Glutamatergic neuron (in vitro differentiated cells): ENCODE measurements around the gene IL36A. TPM values are rescaled to one million over a fixed set of nuclear protein-coding genes. Genes with fewer than 3 reads are reported as not detected.

ENCODE experiments used
- DNase-seq: peaks from one replicate; pipeline ENCODE4 v3.0.0; 2022
- H3K27ac Mint-ChIP-seq: one replicate; pipeline ENCODE4 v1.8.0; 2020; ENCODE audit warnings: mild to moderate bottlenecking, mixed read lengths, inconsistent platforms; ENCODE audit not compliant: unreplicated experiment
- H3K27me3 Mint-ChIP-seq: one replicate; pipeline ENCODE4 v1.8.0; 2020; ENCODE audit warnings: mild to moderate bottlenecking, moderate library complexity, mixed read lengths, inconsistent platforms; ENCODE audit not compliant: unreplicated experiment
- H3K36me3 Mint-ChIP-seq: one replicate; pipeline ENCODE4 v1.8.0; 2020; ENCODE audit warnings: mild to moderate bottlenecking, mixed read lengths, inconsistent platforms; ENCODE audit not compliant: unreplicated experiment
- H3K4me1 Mint-ChIP-seq: one replicate; pipeline ENCODE4 v1.8.0; 2020; ENCODE audit warnings: mild to moderate bottlenecking, low read depth, mixed read lengths, inconsistent platforms; ENCODE audit not compliant: unreplicated experiment
- H3K4me3 Mint-ChIP-seq: one replicate; pipeline ENCODE4 v1.8.0; 2020; ENCODE audit warnings: mild to moderate bottlenecking, mixed read lengths, inconsistent platforms; ENCODE audit not compliant: unreplicated experiment
- H3K9me3 Mint-ChIP-seq: one replicate; pipeline ENCODE4 v1.8.0; 2020; ENCODE audit warnings: mild to moderate bottlenecking, moderate library complexity, mixed read lengths, inconsistent platforms; ENCODE audit not compliant: unreplicated experiment
- total RNA-seq: library from RNA; stranded (reverse); fragmentation: NEBNext Ultra II Directional; extraction: Animal tissue kit (Norgen Biotek cat#: 25700); gene quantifications from one replicate; pipeline ENCODE4 v1.2.1, GENCODE V29; 2021; ENCODE audit not compliant: unreplicated experiment
- TF ChIP-seq, protein P1 (sequence below): fragments of 200-600 bp; sonication (generic); IDR thresholded peaks from one replicate; pipeline ENCODE4 v1.5.0; 2021; ENCODE audit not compliant: partially characterized antibody, unreplicated experiment

Gene IL36A
- total RNA-seq, 1 donor from 2014 or later, result not detected

DNA sequence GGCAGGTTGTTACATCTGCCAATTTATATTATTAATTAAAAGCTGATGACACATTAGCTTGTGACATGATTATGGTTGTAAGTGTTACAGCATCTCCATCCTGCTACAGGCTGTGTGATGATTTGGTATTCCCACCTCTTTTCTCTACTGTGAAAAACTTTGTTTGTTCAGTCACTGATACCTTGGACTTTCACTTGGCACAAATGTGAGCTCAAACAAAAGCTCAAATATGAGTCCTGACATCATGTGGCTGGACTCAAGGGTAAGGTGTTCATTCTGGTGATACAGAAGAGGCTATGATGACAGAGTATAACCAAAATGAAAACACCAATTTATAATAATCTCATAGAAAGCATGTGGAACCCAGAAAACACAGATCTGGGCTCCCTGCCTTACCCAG is 11.4 kb upstream of the IL36A start:
- H3K4me1 Mint-ChIP-seq, result no peaks in the 10 kb centered on the region
- H3K36me3 Mint-ChIP-seq, result no peaks in the 10 kb centered on the region
- peaks cover 4% of the 10 kb centered on the region for H3K9me3 Mint-ChIP-seq

DNA sequence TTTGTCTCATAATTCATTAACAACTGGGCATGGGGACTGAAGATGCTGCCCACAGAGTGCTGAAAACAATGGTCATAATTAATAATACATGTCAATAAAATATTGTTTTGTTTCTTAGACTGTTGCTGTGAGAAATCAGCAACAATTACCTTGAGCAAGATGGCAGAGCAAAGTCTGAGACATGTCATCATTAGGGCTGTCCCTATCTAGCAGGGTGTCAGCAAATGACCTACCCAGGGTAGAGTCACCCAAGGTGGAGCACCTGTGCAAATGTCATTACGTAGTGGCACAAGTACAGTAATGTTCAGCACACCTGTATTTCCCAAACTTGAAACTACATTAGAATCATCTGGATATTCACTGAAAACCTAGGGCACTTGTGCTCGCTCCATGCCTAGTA is 10.6 kb upstream of the IL36A start:
- Mint-ChIP-seq H3K27me3 (no peaks in the 10 kb centered on the region), H3K9me3 (peaks cover 2% of the 10 kb centered on the region)
- TF ChIP-seq, protein P1, sequence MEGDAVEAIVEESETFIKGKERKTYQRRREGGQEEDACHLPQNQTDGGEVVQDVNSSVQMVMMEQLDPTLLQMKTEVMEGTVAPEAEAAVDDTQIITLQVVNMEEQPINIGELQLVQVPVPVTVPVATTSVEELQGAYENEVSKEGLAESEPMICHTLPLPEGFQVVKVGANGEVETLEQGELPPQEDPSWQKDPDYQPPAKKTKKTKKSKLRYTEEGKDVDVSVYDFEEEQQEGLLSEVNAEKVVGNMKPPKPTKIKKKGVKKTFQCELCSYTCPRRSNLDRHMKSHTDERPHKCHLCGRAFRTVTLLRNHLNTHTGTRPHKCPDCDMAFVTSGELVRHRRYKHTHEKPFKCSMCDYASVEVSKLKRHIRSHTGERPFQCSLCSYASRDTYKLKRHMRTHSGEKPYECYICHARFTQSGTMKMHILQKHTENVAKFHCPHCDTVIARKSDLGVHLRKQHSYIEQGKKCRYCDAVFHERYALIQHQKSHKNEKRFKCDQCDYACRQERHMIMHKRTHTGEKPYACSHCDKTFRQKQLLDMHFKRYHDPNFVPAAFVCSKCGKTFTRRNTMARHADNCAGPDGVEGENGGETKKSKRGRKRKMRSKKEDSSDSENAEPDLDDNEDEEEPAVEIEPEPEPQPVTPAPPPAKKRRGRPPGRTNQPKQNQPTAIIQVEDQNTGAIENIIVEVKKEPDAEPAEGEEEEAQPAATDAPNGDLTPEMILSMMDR, result no peak

More for the DNA sequence above, 11.4 kb upstream of the IL36A start:
- Mint-ChIP-seq H3K27ac (no peak overlapping the region), H3K27me3 (no peaks in the 10 kb centered on the region), H3K4me3 (no peak overlapping the region)
- DNase-seq, result no peak
- TF ChIP-seq, protein P1, result no peak

DNA sequence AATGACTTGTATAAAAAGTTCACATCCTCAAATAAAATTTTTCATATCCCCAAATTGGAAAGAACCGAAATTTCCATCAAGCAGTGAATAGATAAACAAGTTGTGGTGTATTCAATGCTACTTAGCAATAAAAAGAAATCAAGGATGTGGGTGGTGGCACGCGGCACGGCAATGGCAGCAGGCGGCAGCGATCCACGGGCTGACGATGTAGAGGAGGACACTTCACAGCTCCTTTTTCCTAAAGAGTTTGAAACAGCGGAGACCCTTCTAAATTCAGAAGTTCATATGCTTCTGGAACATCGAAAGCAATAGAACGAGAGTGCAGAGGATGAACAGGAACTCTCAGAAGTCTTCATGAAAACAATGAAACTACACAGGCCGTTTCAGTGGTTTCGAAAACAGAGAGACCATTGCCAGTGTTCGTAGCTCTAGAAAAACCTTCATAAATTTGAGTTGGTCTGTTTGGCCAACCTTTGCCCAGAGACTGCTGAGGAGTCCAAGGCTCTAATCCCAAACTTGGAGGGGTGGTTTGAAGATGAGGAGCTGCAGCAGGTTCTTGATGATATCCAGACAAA is 9.8 kb upstream of the IL36A start:
- Mint-ChIP-seq H3K4me1 (no peaks in the 10 kb centered on the region), H3K27ac (no peak overlapping the region), H3K36me3 (peaks cover 5% of the 10 kb centered on the region), H3K9me3 (peaks cover 2% of the 10 kb centered on the region), H3K4me3 (no peak overlapping the region), H3K27me3 (no peaks in the 10 kb centered on the region)
- DNase-seq, result no peak
- TF ChIP-seq, protein P1, result no peak

More for the DNA sequence above, 10.6 kb upstream of the IL36A start:
- Mint-ChIP-seq H3K4me3 (no peak overlapping the region), H3K27ac (no peak overlapping the region), H3K4me1 (no peaks in the 10 kb centered on the region), H3K36me3 (peaks cover 4% of the 10 kb centered on the region)
- DNase-seq, result no peak

DNA sequence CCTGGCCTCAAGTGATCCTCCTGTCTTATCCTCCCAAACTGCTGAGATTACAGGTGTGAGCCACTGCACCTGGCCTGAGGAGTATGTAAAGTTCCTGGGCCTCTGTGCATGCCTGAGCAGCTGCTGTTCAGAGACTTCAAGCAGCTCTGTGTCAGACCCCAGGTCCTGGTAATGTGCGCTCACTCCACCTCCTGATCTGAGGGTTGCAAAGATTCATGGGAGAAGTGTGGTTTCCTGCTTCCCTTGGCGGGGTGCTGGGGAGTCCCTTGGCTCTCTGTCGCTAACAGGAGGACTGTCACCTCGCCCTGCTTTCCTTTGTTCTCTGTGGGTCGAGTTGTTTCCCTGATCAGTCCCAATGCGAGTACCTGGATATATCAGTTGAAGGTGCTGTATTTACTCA is 8.6 kb upstream of the IL36A start:
- H3K9me3 Mint-ChIP-seq, result peaks cover 11% of the 10 kb centered on the region
- TF ChIP-seq, protein P1, result no peak

DNA sequence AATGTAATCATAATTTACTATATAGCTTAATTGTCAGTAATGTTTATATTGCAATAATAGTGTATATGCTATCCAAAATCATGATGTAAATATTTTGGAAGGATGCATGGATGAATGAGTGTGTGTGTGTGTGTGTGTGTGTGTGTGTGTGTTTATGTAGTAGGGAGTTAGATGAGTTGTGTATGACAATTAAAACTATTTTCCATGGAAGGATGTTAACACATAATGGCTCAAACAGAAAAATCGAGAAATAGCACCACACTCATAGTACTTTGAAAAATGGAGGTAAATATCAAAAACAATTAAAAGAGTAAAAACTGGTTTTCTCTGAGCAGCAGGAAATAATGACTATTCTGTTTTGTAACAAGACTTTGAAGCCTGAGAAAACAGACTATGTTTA is 8.1 kb upstream of the IL36A start:
- H3K9me3 Mint-ChIP-seq, result peaks cover 11% of the 10 kb centered on the region
- TF ChIP-seq, protein P1, result no peak
- no peaks in the 10 kb centered on the region for H3K27me3 Mint-ChIP-seq
- H3K27ac Mint-ChIP-seq, result no peak overlapping the region
- H3K4me3 Mint-ChIP-seq, result no peak overlapping the region
- H3K36me3 Mint-ChIP-seq, result peaks cover 5% of the 10 kb centered on the region
- H3K4me1 Mint-ChIP-seq, result no peaks in the 10 kb centered on the region
- DNase-seq, result no peak

More for the DNA sequence above, 8.6 kb upstream of the IL36A start:
- DNase-seq, result no peak
- no peaks in the 10 kb centered on the region for H3K27me3 Mint-ChIP-seq
- H3K36me3 Mint-ChIP-seq, result peaks cover 5% of the 10 kb centered on the region
- no peaks in the 10 kb centered on the region for H3K4me1 Mint-ChIP-seq
- no peak overlapping the region for H3K27ac Mint-ChIP-seq
- no peak overlapping the region for H3K4me3 Mint-ChIP-seq
